ENCODE data around the gene GIGYF1.

DNA sequence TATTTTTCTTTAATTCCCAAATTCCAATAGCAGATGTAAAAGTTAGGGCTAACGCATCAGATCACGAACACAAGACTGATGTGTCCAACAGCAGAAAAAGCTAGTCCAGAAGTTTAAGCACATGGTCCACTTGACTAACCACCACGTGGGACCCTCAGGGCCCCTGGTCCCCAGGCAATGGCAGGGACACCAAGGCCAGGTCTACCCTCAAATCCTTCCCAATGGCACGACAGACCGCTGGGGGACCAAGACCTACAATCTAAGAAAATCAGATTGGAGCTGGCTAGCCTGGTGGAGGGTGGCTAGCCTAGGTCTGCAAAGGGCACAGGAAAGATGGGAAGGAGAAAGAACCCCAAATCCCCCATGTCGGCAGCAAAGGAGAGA, 1.5 kb downstream of the GIGYF1 start:
- TF ChIP-seq CTCF (IDR thresholded peaks at IDR 0.05; ENCODE audit: low read length) (no peak), EZH2 (optimal IDR thresholded peaks at IDR 0.05; ENCODE audit: low read depth, low read length) (no peak), EZH2phosphoT487 (IDR thresholded peaks at IDR 0.05; ENCODE audit: low read length) (no peak)

Measured in MM.1S (cell line).